GM12878 (cell line): ENCODE data around the gene SLC35E3. TPM values are rescaled to one million over a fixed set of nuclear protein-coding genes. Genes with fewer than 3 reads are reported as not detected.

Experiments used
- ATAC-seq: fragments of 200-7000 bp; cut with Tn5 transposase; 3 replicates; pipeline ENCODE4 v1.9.1; 2020; ENCODE audit warnings: mild to moderate bottlenecking, moderate library complexity
- BruUV-seq: library from RNA; stranded (reverse); fragments of 400-500 nt; replicated peaks from 2 replicates; lab custom pipeline; 2021; lab: Mats Ljungman, UMichigan
- CTCF ChIA-PET: fragments of 300-600 bp; sonication (Branson Sonifier 250); formaldehyde crosslinking; extraction: SDS; loops from one replicate; lab custom pipeline; 2021; ENCODE audit warnings: inconsistent platforms; lab: Yijun Ruan, JAX
- POLR2A ChIA-PET: fragments of 350-600 bp; formaldehyde crosslinking; extraction: SDS; loops from one replicate; lab custom pipeline; 2021; ENCODE audit warnings: inconsistent platforms; lab: Charles Lee
- RAD21 ChIA-PET: fragments of 300-600 bp; sonication (Branson Sonifier 250); formaldehyde crosslinking; loops from one replicate; lab custom pipeline; 2023; ENCODE audit warnings: antibody characterized with exemption; ENCODE audit not compliant: unreplicated experiment; lab: Charles Lee
- SMC1A ChIA-PET: fragments of 300-600 bp; sonication (Branson Sonifier 250); formaldehyde crosslinking; loops from one replicate; lab custom pipeline; 2023; ENCODE audit not compliant: unreplicated experiment, uncharacterized antibody; lab: Charles Lee
- DNase-seq: peaks from one replicate; pipeline ENCODE4 v3.0.0-alpha.2; 2011; ENCODE audit warnings: low read depth, low spot score
- FAIRE-seq: peaks from 3 replicates; lab custom pipeline; 2011; peaks lifted over from hg19 to GRCh38; lab: Jason Lieb, UNC
- H2AFZ ChIP-seq: 2 replicates; pipeline ENCODE4 v1.6.0; 2011; ENCODE audit warnings: low read depth, low read length, control low read depth; ENCODE audit not compliant: control insufficient read depth
- H3K27ac ChIP-seq: 2 replicates; pipeline ENCODE4 v1.5.1; 2011; ENCODE audit warnings: control low read depth; ENCODE audit not compliant: control insufficient read depth, insufficient read depth
- H3K27me3 ChIP-seq, 2 experiments: replicated peaks in 1 of 2; 2 replicates each; pipeline versions ENCODE4 v1.6.0 to v1.6.1; 2011; ENCODE audit warnings: low read length in 1 of 2; ENCODE audit not compliant: control insufficient read depth in 2 of 2, insufficient read depth in 2 of 2
- H3K36me3 ChIP-seq, 2 experiments: 2 replicates each; pipeline ENCODE4 v1.5.1; 2011; ENCODE audit warnings: low read length in 1 of 2; ENCODE audit not compliant: control insufficient read depth in 2 of 2, insufficient read depth in 2 of 2
- H3K4me1 ChIP-seq: 2 replicates; pipeline ENCODE4 v1.6.1; 2011; ENCODE audit warnings: mild to moderate bottlenecking, low read length, moderate library complexity, mixed read lengths; ENCODE audit not compliant: control insufficient read depth, insufficient read depth
- H3K4me2 ChIP-seq: 2 replicates; pipeline ENCODE4 v1.6.0; 2011; ENCODE audit warnings: control low read depth; ENCODE audit not compliant: control insufficient read depth, insufficient read depth
- H3K4me3 ChIP-seq: fragments of 200-600 bp; sonication (generic); 2 replicates; pipeline ENCODE4 v1.5.1; 2016
- H3K79me2 ChIP-seq: 2 replicates; pipeline ENCODE4 v1.6.0; 2011; ENCODE audit warnings: low read length; ENCODE audit not compliant: control insufficient read depth, insufficient read depth
- H3K9ac ChIP-seq: 2 replicates; pipeline ENCODE4 v1.8.0; 2011; ENCODE audit warnings: low read length, control low read depth, mixed read lengths; ENCODE audit not compliant: control insufficient read depth, insufficient read depth
- H3K9me3 ChIP-seq: replicated peaks from 3 replicates; pipeline ENCODE4 v1.5.1; 2011; ENCODE audit warnings: mild to moderate bottlenecking, low read length; ENCODE audit not compliant: control insufficient read depth, insufficient read depth
- H4K20me1 ChIP-seq: 2 replicates; pipeline ENCODE4 v1.6.0; 2011; ENCODE audit not compliant: control insufficient read depth, insufficient read depth
- BACH1 ChIP-seq: fragments of 450-650 bp; IDR thresholded peaks from 2 replicates; pipeline ENCODE4 v1.6.1; 2017; ENCODE audit warnings: mild to moderate bottlenecking, borderline replicate concordance
- CBFB ChIP-seq: IDR thresholded peaks from 2 replicates; pipeline ENCODE4 v1.6.1; 2016; ENCODE audit warnings: antibody characterized with exemption, low read depth
- IRF4 ChIP-seq: IDR thresholded peaks from 2 replicates; pipeline ENCODE4 v1.6.1; 2011; ENCODE audit warnings: low read depth, low read length
- STAT1 ChIP-seq: fragments of 450-650 bp; conservative IDR thresholded peaks from 2 replicates; pipeline ENCODE4 v1.6.1; 2014; ENCODE audit warnings: antibody characterized with exemption, mild to moderate bottlenecking
- TCF3 ChIP-seq: IDR thresholded peaks from 2 replicates; pipeline ENCODE4 v1.6.1; 2012; ENCODE audit warnings: low read depth, mild to moderate bottlenecking, low read length, borderline replicate concordance; ENCODE audit not compliant: insufficient read depth
- ZNF24 ChIP-seq: fragments of 450-650 bp; IDR thresholded peaks from 2 replicates; pipeline ENCODE4 v1.6.1; 2017; ENCODE audit warnings: antibody characterized with exemption, mild to moderate bottlenecking
- WGBS: methylation state at CpG from one replicate; pipeline ENCODE4 v1.1.6; 2016; ENCODE audit warnings: low lambda C conversion rate; ENCODE audit not compliant: insufficient replicate concordance, insufficient coverage; ENCODE audit errors: missing lambda C conversion rate; 5-methylcytosine and 5-hydroxymethylcytosine counted together
- in situ Hi-C: fragments of 300-500 bp; cut with MboI; formaldehyde crosslinking; loops from 9 replicates; pipeline ENCODE4 v1.14.3; 2018; ENCODE audit warnings: mixed read lengths
- intact Hi-C: fragments of 100-400 bp; cut with micrococcal nuclease; formaldehyde crosslinking; loops from one replicate; pipeline ENCODE4 v1.14.2; 2022; ENCODE audit not compliant: unreplicated experiment
- polyA plus RNA-seq, 11 experiments: library from polyadenylated mRNA; depleted of rRNA in 4 of 11; unstranded in 6 of 11; stranded (reverse) in 5 of 11; fragments of >200 nt; fragmentation: Nextera tagmentation in 4 of 11; fragmentation: Illumina TruSeq in 1 of 11; extraction: Ambion mirVana in 4 of 11; extraction: Trizol in 1 of 11; gene quantifications; 1 replicate in 1 of 11; 2 replicates in 10 of 11; pipeline versions ENCODE4 v1.2.1 to v1.2.3, GENCODE V29; 2011 to 2016; ENCODE audit warnings: inconsistent platforms in 2 of 11, missing spikeins in 2 of 11, low read depth in 1 of 11
- total RNA-seq, 4 experiments: library from RNA; depleted of rRNA in 3 of 4; stranded (reverse); fragments of >200 nt in 3 of 4; fragmentation: Illumina TruSeq in 1 of 4; extraction: Trizol in 1 of 4; gene quantifications; 2 replicates each; pipeline versions ENCODE4 v1.2.1 to v1.2.3, GENCODE V29; 2013 to 2021
- TF ChIP-seq, protein P1 (sequence below): IDR thresholded peaks from 2 replicates; pipeline ENCODE4 v1.6.1; 2011; ENCODE audit warnings: borderline replicate concordance, low read depth, mild to moderate bottlenecking, moderate library complexity, mixed read lengths, low read length; ENCODE audit not compliant: insufficient read depth; ENCODE audit errors: extremely low read length

SLC35E3 gene
- total and polyA plus RNA-seq, 10 of the 15 experiments (the other 5 are each of a cell fraction or from before 2014, with no cell fraction given), result 3.6 to 19.8 (median 6.1) TPM

GRCh38 chr12:68743356-68743755, 2.6 kb upstream of the SLC35E3 start:
- no peaks in the 10 kb centered on the region for H3K27me3 ChIP-seq
- H4K20me1 ChIP-seq, result no peaks in the 10 kb centered on the region
- no peak overlapping the region for H2AFZ ChIP-seq
- H3K9ac ChIP-seq, result no peak overlapping the region
- no peaks in the 10 kb centered on the region for H3K9me3 ChIP-seq
- SMC1A ChIA-PET, result no interaction called here
- TF ChIP-seq STAT1 (no peak), CBFB (no peak), TCF3 (no peak), BACH1 (no peak), IRF4 (no peak), ZNF24 (no peak)
- TF ChIP-seq, protein P1, sequence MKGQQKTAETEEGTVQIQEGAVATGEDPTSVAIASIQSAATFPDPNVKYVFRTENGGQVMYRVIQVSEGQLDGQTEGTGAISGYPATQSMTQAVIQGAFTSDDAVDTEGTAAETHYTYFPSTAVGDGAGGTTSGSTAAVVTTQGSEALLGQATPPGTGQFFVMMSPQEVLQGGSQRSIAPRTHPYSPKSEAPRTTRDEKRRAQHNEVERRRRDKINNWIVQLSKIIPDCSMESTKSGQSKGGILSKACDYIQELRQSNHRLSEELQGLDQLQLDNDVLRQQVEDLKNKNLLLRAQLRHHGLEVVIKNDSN, result no peak
- TF ChIP-seq, all 136 proteins: peak for 0
- no TSS peak for BruUV-seq
- 14% methylated on average over 2 of the region's 2 CpGs for WGBS
- Histone ChIP-seq H3K4me3 (no peak overlapping the region), H3K4me2 (no peak overlapping the region), H3K27ac (no peak overlapping the region), H3K36me3 (peaks cover 0 to 2% of the 10 kb centered on the region in 2 experiments; a peak in 2 of 4 replicates), H3K4me1 (no peaks in the 10 kb centered on the region), H3K79me2 (peaks cover 18% of the 10 kb centered on the region)
- RAD21 ChIA-PET, result no interaction called here
- no peak for DNase-seq
- POLR2A ChIA-PET, result no interaction called here
- CTCF ChIA-PET, result no interaction called here
- in situ Hi-C loops (no loop called here), intact Hi-C loops (no loop called here)
- no peak for ATAC-seq
- FAIRE-seq, result no peak
